Heart left ventricle (tissue), 13 donors: ENCODE measurements around the gene TLE4.

Source experiments
- POLR2A ChIP-seq, 2 donors: fragments of 450-650 bp; IDR thresholded peaks; one replicate each; pipeline ENCODE4 v1.6.1; 2017; ENCODE audit warnings: antibody characterized with exemption in 2 of 2, mild to moderate bottlenecking in 2 of 2, moderate library complexity in 2 of 2
- TF ChIP-seq, protein P1 (sequence below), 12 donors: fragments of 200-600 bp; sonication (generic) in 4 of 12; IDR thresholded peaks; one replicate each; pipeline versions ENCODE4 v1.5.0 to v1.8.0; 2018 to 2022; ENCODE audit warnings: antibody characterized with exemption in 12 of 12, mild to moderate bottlenecking in 5 of 12
- donor health status: ischemic (EF 13 %, LVEDD 7.1; RV severe dilation, severe dysfunction).
- donor health status: DM: no; HTN: yes; CAD: no.
- donor health status: DM: no; HTN: no; CAD: no.
- donor health status: ischemic (EF 25% LVEDD 6.9; RV normal size, moderate dysfunction).
- donor health status: ischemic (EF 25% LVEDD 5.7; RV mildly dilated, moderate dysfunction).
- donor health status: ischemic (EF 35%, LVEDD 5.7; RV mildly dilated, moderate dysfunction).
- donor health status: nonischemic (EF 11% LVEDD 7.7; RV severe dilation, severe dysfunction).
- donor health status: DM: yes; HTN: yes; CAD: no.
- donor health status: PGD.
- donor health status: ischemic (EF 29% LVEDD 5.4; RV normal size, mild dysfunction).
- donor health status: nonischemic (EF 23%, LVEDD 6.1; RV moderate dilation, normal function).

- TF ChIP-seq, protein P1, sequence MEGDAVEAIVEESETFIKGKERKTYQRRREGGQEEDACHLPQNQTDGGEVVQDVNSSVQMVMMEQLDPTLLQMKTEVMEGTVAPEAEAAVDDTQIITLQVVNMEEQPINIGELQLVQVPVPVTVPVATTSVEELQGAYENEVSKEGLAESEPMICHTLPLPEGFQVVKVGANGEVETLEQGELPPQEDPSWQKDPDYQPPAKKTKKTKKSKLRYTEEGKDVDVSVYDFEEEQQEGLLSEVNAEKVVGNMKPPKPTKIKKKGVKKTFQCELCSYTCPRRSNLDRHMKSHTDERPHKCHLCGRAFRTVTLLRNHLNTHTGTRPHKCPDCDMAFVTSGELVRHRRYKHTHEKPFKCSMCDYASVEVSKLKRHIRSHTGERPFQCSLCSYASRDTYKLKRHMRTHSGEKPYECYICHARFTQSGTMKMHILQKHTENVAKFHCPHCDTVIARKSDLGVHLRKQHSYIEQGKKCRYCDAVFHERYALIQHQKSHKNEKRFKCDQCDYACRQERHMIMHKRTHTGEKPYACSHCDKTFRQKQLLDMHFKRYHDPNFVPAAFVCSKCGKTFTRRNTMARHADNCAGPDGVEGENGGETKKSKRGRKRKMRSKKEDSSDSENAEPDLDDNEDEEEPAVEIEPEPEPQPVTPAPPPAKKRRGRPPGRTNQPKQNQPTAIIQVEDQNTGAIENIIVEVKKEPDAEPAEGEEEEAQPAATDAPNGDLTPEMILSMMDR (IDR thresholded peaks at IDR 0.05) = no peak
- TF ChIP-seq POLR2A (IDR thresholded peaks at IDR 0.05) = no peak
These were observed 163.4 kb downstream of the TLE4 start for GRCh38 chr9:79735023-79735779.
